ENCODE measurements around the gene COBL. TPM values are rescaled to one million over a fixed set of nuclear protein-coding genes. Genes with fewer than 3 reads are reported as not detected.

The COBL gene
- total RNA-seq, 1 experiment from 2014 or later = 51.4 TPM

DNA sequence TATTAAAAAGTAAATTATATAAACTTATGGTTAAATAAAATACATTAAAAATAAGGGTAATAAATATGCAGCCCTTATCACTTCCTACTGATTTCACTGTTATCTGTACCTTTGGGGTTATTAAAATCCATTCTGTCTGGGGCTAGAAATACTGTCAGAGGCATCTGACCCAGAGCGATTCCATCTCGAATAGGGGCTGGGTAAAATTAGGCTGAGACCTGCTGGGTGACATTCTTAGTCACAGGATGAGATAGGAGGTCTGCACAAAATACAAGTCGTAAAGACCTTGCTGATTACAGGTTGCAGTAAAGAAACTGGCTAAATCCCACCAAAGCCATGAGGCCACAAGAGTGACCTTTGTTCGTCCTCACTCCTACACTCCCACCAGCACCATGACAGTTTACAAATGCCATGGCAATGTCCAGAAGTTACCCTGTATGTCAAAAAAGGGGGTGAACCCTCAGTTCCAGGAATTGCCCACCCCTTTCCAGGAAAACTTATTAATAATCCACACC is 77.6 kb downstream of the COBL start:
- BruUV-seq (replicated peaks) = no TSS peak
- Histone ChIP-seq H3K27me3 (ENCODE audit: insufficient read depth, low read depth) (no peaks in the 10 kb centered on the region), H3K4me1 (replicated peaks; ENCODE audit: insufficient read depth) (no peaks in the 10 kb centered on the region), H3K9me3 (ENCODE audit: insufficient read depth, low read depth) (no peaks in the 10 kb centered on the region), H2AFZ (no peak overlapping the region), H3F3A (ENCODE audit: insufficient read depth, low read depth) (no peaks in the 10 kb centered on the region), H3K36me3 (ENCODE audit: low read depth) (0 out of 2 replicates have a peak, but pooled peaks cover 4% of the 10 kb centered on the region), H3K4me3 (no peak overlapping the region), H3K4me2 (no peak overlapping the region), H3K9me2 (ENCODE audit: insufficient read depth) (no peaks in the 10 kb centered on the region), H3K79me2 (ENCODE audit: low read depth) (no peaks in the 10 kb centered on the region), H3K27ac (no peak overlapping the region), H4K20me1 (ENCODE audit: insufficient read depth) (no peaks in the 10 kb centered on the region)
- intact Hi-C loops (cut with micrococcal nuclease; ENCODE audit: unreplicated experiment) = no loop called here
- CTCF ChIA-PET = no interaction called here
- TF ChIP-seq, protein P1, sequence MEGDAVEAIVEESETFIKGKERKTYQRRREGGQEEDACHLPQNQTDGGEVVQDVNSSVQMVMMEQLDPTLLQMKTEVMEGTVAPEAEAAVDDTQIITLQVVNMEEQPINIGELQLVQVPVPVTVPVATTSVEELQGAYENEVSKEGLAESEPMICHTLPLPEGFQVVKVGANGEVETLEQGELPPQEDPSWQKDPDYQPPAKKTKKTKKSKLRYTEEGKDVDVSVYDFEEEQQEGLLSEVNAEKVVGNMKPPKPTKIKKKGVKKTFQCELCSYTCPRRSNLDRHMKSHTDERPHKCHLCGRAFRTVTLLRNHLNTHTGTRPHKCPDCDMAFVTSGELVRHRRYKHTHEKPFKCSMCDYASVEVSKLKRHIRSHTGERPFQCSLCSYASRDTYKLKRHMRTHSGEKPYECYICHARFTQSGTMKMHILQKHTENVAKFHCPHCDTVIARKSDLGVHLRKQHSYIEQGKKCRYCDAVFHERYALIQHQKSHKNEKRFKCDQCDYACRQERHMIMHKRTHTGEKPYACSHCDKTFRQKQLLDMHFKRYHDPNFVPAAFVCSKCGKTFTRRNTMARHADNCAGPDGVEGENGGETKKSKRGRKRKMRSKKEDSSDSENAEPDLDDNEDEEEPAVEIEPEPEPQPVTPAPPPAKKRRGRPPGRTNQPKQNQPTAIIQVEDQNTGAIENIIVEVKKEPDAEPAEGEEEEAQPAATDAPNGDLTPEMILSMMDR (conservative IDR thresholded peaks at IDR 0.05) = no peak
- TF ChIP-seq EZH2 (IDR thresholded peaks at IDR 0.05; ENCODE audit: low read depth) = no peak
- no peak for DNase-seq
- POLR2A ChIA-PET (ENCODE audit: unreplicated experiment) = no interaction called here

- Histone ChIP-seq H3K79me2 (ENCODE audit: low read depth) (no peaks in the 10 kb centered on the region), H3K9me3 (ENCODE audit: insufficient read depth, low read depth) (no peaks in the 10 kb centered on the region), H3K9me2 (ENCODE audit: insufficient read depth) (no peaks in the 10 kb centered on the region), H3K27ac (no peak overlapping the region), H3K27me3 (ENCODE audit: insufficient read depth, low read depth) (no peaks in the 10 kb centered on the region), H3K36me3 (ENCODE audit: low read depth) (no peaks in the 10 kb centered on the region), H3K4me2 (no peak overlapping the region), H4K20me1 (ENCODE audit: insufficient read depth) (no peaks in the 10 kb centered on the region), H2AFZ (no peak overlapping the region), H3K4me1 (replicated peaks; ENCODE audit: insufficient read depth) (no peaks in the 10 kb centered on the region), H3F3A (ENCODE audit: insufficient read depth, low read depth) (no peaks in the 10 kb centered on the region), H3K4me3 (no peak overlapping the region)
- POLR2A ChIA-PET (ENCODE audit: unreplicated experiment) = interaction anchor here (0.7 kb wide), 1 partner anchor 1199 kb away, joined by 3 read pairs; no protein-coding TSS in a partner anchor
- BruUV-seq (replicated peaks) = no TSS peak
- intact Hi-C loops (cut with micrococcal nuclease; ENCODE audit: unreplicated experiment) = no loop called here
- TF ChIP-seq, protein P1 (conservative IDR thresholded peaks at IDR 0.05) = no peak
- no peak for TF ChIP-seq EZH2 (IDR thresholded peaks at IDR 0.05; ENCODE audit: low read depth)
- CTCF ChIA-PET = interaction anchor here (0.7 kb wide), 1 partner anchor 127 kb away, joined by 23 read pairs; no protein-coding TSS in a partner anchor
- DNase-seq = no peak
Observed at GRCh38 chr7:51237446-51238133, 79.0 kb downstream of the COBL start.

DNA sequence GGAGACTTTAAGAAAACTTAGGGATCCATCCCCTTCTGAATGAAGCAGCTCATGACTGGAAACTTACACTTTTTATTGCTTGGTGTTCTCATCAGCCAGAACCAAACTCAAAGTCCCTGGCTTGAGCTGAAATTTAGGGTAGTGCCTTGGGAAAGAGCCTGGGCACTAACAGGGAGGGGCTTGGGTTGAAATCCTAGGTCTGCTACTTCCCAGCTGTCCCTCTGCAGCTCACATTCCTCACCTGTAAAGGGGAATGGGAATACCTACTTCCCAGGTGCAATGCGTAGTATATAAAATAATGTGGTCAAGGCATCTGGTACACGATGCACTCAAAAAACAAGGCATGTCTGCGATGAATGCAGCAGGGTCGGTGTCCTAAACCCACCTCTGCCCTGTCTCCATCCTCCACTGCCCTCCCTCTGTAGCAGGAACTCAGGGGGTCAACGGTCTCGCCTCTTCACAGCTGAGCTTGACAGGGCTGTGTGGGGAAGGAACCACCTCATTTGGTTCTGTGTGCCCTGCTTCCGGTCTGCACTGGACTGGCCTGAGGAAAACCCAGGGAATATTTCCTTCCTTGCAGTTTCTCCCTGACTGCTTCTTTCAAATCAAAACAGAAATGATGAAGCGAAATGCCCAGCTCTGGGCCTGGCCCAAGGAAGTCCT is 80.0 kb downstream of the COBL start:
- TF ChIP-seq, protein P1 (conservative IDR thresholded peaks at IDR 0.05) = no peak
- TF ChIP-seq EZH2 (IDR thresholded peaks at IDR 0.05; ENCODE audit: low read depth) = no peak
- no peaks in the 10 kb centered on the region for H3K9me3 ChIP-seq (ENCODE audit: insufficient read depth, low read depth)
- H3K79me2 ChIP-seq (ENCODE audit: low read depth) = no peaks in the 10 kb centered on the region

More for the DNA sequence above, 80.0 kb downstream of the COBL start:
- H3F3A ChIP-seq (ENCODE audit: insufficient read depth, low read depth) = no peaks in the 10 kb centered on the region
- ChIA-PET POLR2A (ENCODE audit: unreplicated experiment) (no interaction called here), CTCF (interaction anchor here (0.6 to 0.7 kb wide), 2 partner anchors 128 to 495 kb away, joined by 3 to 23 read pairs; no protein-coding TSS in a partner anchor)
- no peaks in the 10 kb centered on the region for H3K9me2 ChIP-seq (ENCODE audit: insufficient read depth)
- no peaks in the 10 kb centered on the region for H3K4me1 ChIP-seq (replicated peaks; ENCODE audit: insufficient read depth)
- intact Hi-C loops (cut with micrococcal nuclease; ENCODE audit: unreplicated experiment) = no loop called here
- no peak overlapping the region for H3K4me2 ChIP-seq
- H3K4me3 ChIP-seq = no peak overlapping the region
- H3K27me3 ChIP-seq (ENCODE audit: insufficient read depth, low read depth) = no peaks in the 10 kb centered on the region
- DNase-seq = no peak
- no peak overlapping the region for H2AFZ ChIP-seq
- no peaks in the 10 kb centered on the region for H4K20me1 ChIP-seq (ENCODE audit: insufficient read depth)
- no peaks in the 10 kb centered on the region for H3K36me3 ChIP-seq (ENCODE audit: low read depth)
- no TSS peak for BruUV-seq (replicated peaks)
- H3K27ac ChIP-seq = no peak overlapping the region
